T-cell (primary cell): Measurements from ENCODE around the gene PDE7B. TPM values are rescaled to one million over a fixed set of nuclear protein-coding genes. Genes with fewer than 3 reads are reported as not detected.
"Not testable (repeated sequence)": the region's sequence is repeated elsewhere in the genome, so short reads cannot be mapped to it uniquely, and the experiment has no call there.

Experiments
- ATAC-seq, 4 experiments: fragments of 200-7000 bp in 3 of 4; fragments of 150-1000 bp in 1 of 4; cut with Tn5 transposase; replicated peaks in 1 of 4; 1 replicate in 3 of 4; 2 replicates in 1 of 4; pipeline ENCODE4 v1.10.0; 2021; ENCODE audit warnings: moderate library complexity in 3 of 4, mild to moderate bottlenecking in 2 of 4, moderate number of reproducible peaks in 1 of 4
- CTCF ChIA-PET, 2 donors: fragments of 300-600 bp; sonication (Branson Sonifier 250); formaldehyde crosslinking; loops; one replicate each; lab custom pipeline; 2022; ENCODE audit warnings: antibody characterized with exemption in 2 of 2; lab: Charles Lee
- POLR2A ChIA-PET, 2 donors: fragments of 300-600 bp; sonication (Branson Sonifier 250); formaldehyde crosslinking; loops; one replicate each; lab custom pipeline; 2022; ENCODE audit warnings: antibody characterized with exemption in 2 of 2; lab: Charles Lee
- DNase-seq, 35 experiments: peaks; one replicate each; pipeline versions ENCODE4 v3.0.0 to v3.0.0-alpha.2; 2013 to 2023
- H3K27ac ChIP-seq: one replicate; pipeline ENCODE4 v1.5.1; 2013; ENCODE audit warnings: low read length
- H3K27me3 ChIP-seq, 2 experiments: replicated peaks in 1 of 2; 1 replicate in 1 of 2; 2 replicates in 1 of 2; pipeline versions ENCODE4 v1.6.1 to v1.7.0; 2013; ENCODE audit warnings: low read length in 1 of 2, mixed read lengths in 1 of 2; ENCODE audit not compliant: control insufficient read depth in 2 of 2, insufficient read depth in 2 of 2; ENCODE audit errors: extremely low read depth in 1 of 2
- H3K36me3 ChIP-seq, 2 donors: 1 replicate in 1 of 2; 2 replicates in 1 of 2; pipeline versions ENCODE4 v1.6.1 to v1.7.0; 2013; ENCODE audit warnings: low read length in 1 of 2; ENCODE audit not compliant: control insufficient read depth in 2 of 2, insufficient read depth in 1 of 2; ENCODE audit errors: extremely low read depth in 1 of 2
- H3K4me1 ChIP-seq, 2 experiments: 1 replicate in 1 of 2; 2 replicates in 1 of 2; pipeline versions ENCODE4 v1.6.1 to v1.7.0; 2013; ENCODE audit warnings: low read length in 2 of 2, mixed read lengths in 1 of 2; ENCODE audit not compliant: insufficient read depth in 2 of 2, control insufficient read depth in 1 of 2; ENCODE audit errors: extremely low read depth in 1 of 2
- H3K4me3 ChIP-seq, 2 donors: 1 replicate in 1 of 2; 2 replicates in 1 of 2; pipeline versions ENCODE4 v1.5.1 to v1.7.0; 2013; ENCODE audit warnings: mild to moderate bottlenecking in 2 of 2, low read length in 1 of 2, moderate library complexity in 1 of 2; ENCODE audit not compliant: control insufficient read depth in 1 of 2; ENCODE audit errors: extremely low read depth in 1 of 2
- H3K9me3 ChIP-seq: 2 replicates; pipeline ENCODE4 v1.7.0; 2013
- H3K27ac Mint-ChIP-seq, 2 donors: one replicate each; pipeline ENCODE4 v1.8.0; 2020 to 2021; ENCODE audit warnings: mild to moderate bottlenecking in 2 of 2, mixed read lengths in 2 of 2
- H3K27me3 Mint-ChIP-seq, 2 donors: one replicate each; pipeline ENCODE4 v1.8.0; 2021 to 2022; ENCODE audit warnings: mixed read lengths in 2 of 2
- H3K36me3 Mint-ChIP-seq: one replicate; pipeline ENCODE4 v1.8.0; 2021; ENCODE audit warnings: mixed read lengths
- H3K4me1 Mint-ChIP-seq, 3 donors: one replicate each; pipeline ENCODE4 v1.8.0; 2020 to 2022; ENCODE audit warnings: mixed read lengths in 3 of 3, mild to moderate bottlenecking in 1 of 3
- H3K4me3 Mint-ChIP-seq, 3 donors: one replicate each; pipeline ENCODE4 v1.8.0; 2020 to 2022; ENCODE audit warnings: mild to moderate bottlenecking in 3 of 3, mixed read lengths in 3 of 3, moderate library complexity in 3 of 3
- H3K9me3 Mint-ChIP-seq, 3 donors: one replicate each; pipeline ENCODE4 v1.8.0; 2020 to 2022; ENCODE audit warnings: mixed read lengths in 3 of 3
- WGBS: methylation state at CpG from one replicate; pipeline ENCODE4 v1.1.5; 2013; ENCODE audit warnings: missing lambda C conversion rate; ENCODE audit not compliant: insufficient coverage; 5-methylcytosine and 5-hydroxymethylcytosine counted together
- total RNA-seq, 35 experiments: library from RNA in 6 of 35; stranded (reverse) in 6 of 35; fragments of 120-200 nt in 1 of 35; gene quantifications; one replicate each; pipeline versions ENCODE4 v1.2.1 to v1.2.4 and lab custom pipeline; 2013 to 2026

Gene PDE7B
- total RNA-seq, 5 donors from 2014 or later (not counting 1 experiment from before 2014, with no cell fraction given): 0.35 to 1.5 (median 0.69) TPM

GRCh38 chr6:136137008-136137692 lies 285.6 kb downstream of the PDE7B start:
- H3K36me3 ChIP-seq: no peaks in the 10 kb centered on the region
- H3K4me3 Mint-ChIP-seq: no peak overlapping the region
- no peaks in the 10 kb centered on the region for H3K27me3 ChIP-seq
- H3K4me1 ChIP-seq: no peaks in the 10 kb centered on the region
- H3K4me1 Mint-ChIP-seq: no peaks in the 10 kb centered on the region
- CTCF ChIA-PET: interaction anchor here (0.6 to 0.7 kb wide), 2 partner anchors 53 to 503 kb away, joined by 3 read pairs; no protein-coding TSS in a partner anchor
- ATAC-seq (no peak), DNase-seq (no peak)
- peaks cover under 1 to 7% (median 6%) of the 10 kb centered on the region in 3 donors for H3K9me3 Mint-ChIP-seq
- no peaks in the 10 kb centered on the region for H3K27me3 Mint-ChIP-seq
- no peak overlapping the region for H3K4me3 ChIP-seq
- WGBS: no CpG with 5 or more reads among the region's 3 CpGs
- H3K27ac Mint-ChIP-seq: no peak overlapping the region
- POLR2A ChIA-PET: no interaction called here
- no peaks in the 10 kb centered on the region for H3K9me3 ChIP-seq
- H3K27ac ChIP-seq: no peak overlapping the region
- no peaks in the 10 kb centered on the region for H3K36me3 Mint-ChIP-seq

DNA sequence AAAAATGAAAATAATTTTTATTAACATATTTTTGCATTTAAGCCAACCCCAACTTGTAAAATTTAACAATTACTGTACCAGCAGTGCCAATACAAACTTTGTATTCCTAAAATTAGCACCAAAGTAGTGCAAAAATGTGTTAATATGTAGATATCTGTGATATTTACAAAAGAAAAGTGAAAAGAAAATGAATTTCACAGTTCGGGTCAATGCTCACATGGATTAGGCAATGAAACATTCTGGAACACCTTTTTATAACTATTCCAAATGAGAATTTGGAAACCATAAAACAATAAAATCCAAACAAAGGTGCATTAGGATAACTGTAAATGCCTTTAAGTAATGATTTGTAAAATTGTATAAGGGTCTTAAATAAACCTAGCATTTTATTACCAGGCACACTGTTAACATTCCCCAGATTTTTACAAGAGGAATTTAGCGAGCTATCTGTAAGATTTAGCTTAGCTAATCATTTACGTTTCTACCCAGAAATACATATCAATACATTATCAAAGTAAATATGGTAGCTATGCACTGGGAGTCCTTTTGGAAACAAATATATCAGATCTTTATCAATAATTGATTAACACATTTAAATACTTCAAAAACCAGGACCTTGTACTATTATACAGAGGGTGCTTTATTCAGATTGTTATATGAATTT lies 286.4 kb downstream of the PDE7B start:
- H3K27ac Mint-ChIP-seq: no peak overlapping the region
- POLR2A ChIA-PET: interaction anchor here in 1 of 2 donors (0.6 kb wide), 1 partner anchor 9 kb away, joined by 5 read pairs; no protein-coding TSS in a partner anchor
- Histone ChIP-seq H3K27ac (no peak overlapping the region), H3K27me3 (no peaks in the 10 kb centered on the region), H3K4me3 (no peak overlapping the region), H3K4me1 (no peaks in the 10 kb centered on the region), H3K36me3 (no peaks in the 10 kb centered on the region), H3K9me3 (no peaks in the 10 kb centered on the region)
- H3K9me3 Mint-ChIP-seq: peaks cover 2 to 10% (median 7%) of the 10 kb centered on the region in 3 donors
- no peaks in the 10 kb centered on the region for H3K27me3 Mint-ChIP-seq
- ATAC-seq (no peak), DNase-seq (no peak)
- no peaks in the 10 kb centered on the region for H3K4me1 Mint-ChIP-seq
- H3K4me3 Mint-ChIP-seq: no peak overlapping the region
- CTCF ChIA-PET: interaction anchor here in 1 of 2 donors (0.7 kb wide), 1 partner anchor 54 kb away, joined by 3 read pairs; no protein-coding TSS in a partner anchor
- H3K36me3 Mint-ChIP-seq: no peaks in the 10 kb centered on the region
- WGBS: no CpG with 5 or more reads among the region's 3 CpGs

DNA sequence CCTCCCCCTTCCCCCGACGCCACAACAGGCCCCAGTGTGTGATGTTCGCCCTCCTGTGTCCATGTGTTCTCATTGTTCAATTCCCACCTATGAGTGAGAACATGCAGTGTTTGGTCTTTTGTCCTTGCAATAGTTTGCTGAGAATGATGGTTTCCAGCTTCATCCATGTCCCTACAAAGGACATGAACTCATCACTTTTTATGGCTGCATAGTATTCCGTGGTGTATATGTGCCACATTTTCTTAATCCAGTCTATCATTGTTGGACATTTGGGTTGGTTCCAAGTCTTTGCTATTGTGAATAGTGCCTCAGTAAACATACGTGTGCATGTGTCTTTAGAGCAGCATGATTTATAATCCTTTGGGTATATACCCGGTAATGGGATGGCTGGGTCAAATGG lies 287.6 kb downstream of the PDE7B start:
- H3K9me3 ChIP-seq, H3K4me3 Mint-ChIP-seq, H3K27me3 ChIP-seq, H3K36me3 ChIP-seq, H3K27ac Mint-ChIP-seq, H3K4me1 Mint-ChIP-seq, H3K27ac ChIP-seq, CTCF ChIA-PET, H3K36me3 Mint-ChIP-seq, H3K4me1 ChIP-seq, H3K27me3 Mint-ChIP-seq, POLR2A ChIA-PET, ATAC-seq, H3K4me3 ChIP-seq, DNase-seq: not testable (repeated sequence)
- WGBS: no CpG with 5 or more reads among the region's 6 CpGs
- H3K9me3 Mint-ChIP-seq: peaks cover 2 to 10% (median 7%) of the 10 kb centered on the region in 3 donors

DNA sequence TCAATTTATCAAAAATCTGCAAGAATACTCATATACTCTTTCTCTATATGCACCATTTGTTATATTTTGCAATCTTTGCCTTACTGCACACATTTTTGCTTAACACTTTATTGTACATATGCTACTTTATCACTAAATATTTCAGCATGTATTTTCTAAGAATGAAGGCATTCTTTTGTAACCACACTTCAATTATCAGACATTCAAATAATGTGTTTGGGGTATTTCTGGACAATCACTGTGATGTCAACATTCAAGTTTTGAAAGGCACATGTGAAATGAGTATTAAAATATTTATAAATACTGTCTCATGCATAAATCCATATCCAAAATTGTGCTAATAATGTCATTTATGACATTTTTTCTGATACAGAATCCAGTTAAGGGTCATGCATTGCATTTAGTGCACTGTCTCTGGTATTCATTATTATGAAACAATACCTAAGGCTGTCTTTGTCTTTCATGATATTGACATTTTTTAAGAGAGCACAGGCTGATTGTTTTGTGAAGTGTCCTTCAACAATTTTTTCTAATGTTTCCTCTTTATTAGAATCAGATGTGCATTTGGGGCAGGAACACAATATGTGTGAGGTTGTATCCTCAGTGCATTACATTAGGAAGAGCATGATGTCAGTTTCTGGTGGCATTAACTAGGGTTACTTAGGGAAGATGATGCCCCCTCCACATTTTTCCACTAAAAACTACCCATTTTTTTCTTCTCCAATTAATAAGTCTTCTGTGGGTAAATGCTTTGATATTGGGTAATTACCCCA lies 292.9 kb downstream of the PDE7B start:
- POLR2A ChIA-PET: no interaction called here
- H3K36me3 Mint-ChIP-seq: no peaks in the 10 kb centered on the region

DNA sequence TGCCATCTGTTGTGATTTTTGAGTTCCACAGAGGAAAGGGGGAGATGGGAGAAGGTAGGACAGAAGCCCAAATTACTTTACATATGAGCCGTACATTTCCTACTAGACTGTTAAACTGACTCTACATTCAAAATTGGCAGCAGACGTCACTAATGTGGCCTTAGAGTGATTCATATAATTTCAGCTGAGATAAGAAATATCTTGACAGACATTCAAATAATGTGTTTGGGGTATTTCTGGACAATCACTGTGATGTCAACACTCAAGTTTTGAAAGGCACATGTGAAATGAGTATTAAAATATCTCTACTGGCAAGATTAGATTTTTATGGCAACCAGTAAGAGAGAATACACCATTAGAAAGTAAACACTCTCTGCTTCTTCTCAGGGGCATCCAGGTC lies 294.6 kb downstream of the PDE7B start:
- Mint-ChIP-seq H3K36me3 (no peaks in the 10 kb centered on the region), H3K27ac (no peak overlapping the region), H3K4me3 (no peak overlapping the region), H3K9me3 (peaks cover 2 to 10% (median 7%) of the 10 kb centered on the region in 3 donors), H3K4me1 (no peaks in the 10 kb centered on the region), H3K27me3 (peaks cover 0 to 2% of the 10 kb centered on the region in 2 donors)
- Histone ChIP-seq H3K36me3 (no peaks in the 10 kb centered on the region), H3K4me3 (no peak overlapping the region), H3K27ac (no peak overlapping the region), H3K4me1 (no peaks in the 10 kb centered on the region), H3K9me3 (no peaks in the 10 kb centered on the region), H3K27me3 (no peaks in the 10 kb centered on the region)
- POLR2A ChIA-PET: no interaction called here
- no peak for DNase-seq
- CTCF ChIA-PET: no interaction called here
- no peak for ATAC-seq
- no CpG with 5 or more reads among the region's 2 CpGs for WGBS

More for the DNA sequence above, 292.9 kb downstream of the PDE7B start:
- H3K36me3 ChIP-seq: no peaks in the 10 kb centered on the region
- Mint-ChIP-seq H3K9me3 (peaks cover 2 to 10% (median 7%) of the 10 kb centered on the region in 3 donors), H3K27ac (no peak overlapping the region), H3K4me3 (no peak overlapping the region), H3K27me3 (peaks cover 0 to 2% of the 10 kb centered on the region in 2 donors), H3K4me1 (no peaks in the 10 kb centered on the region)
- no peaks in the 10 kb centered on the region for H3K27me3 ChIP-seq
- H3K4me3 ChIP-seq: no peak overlapping the region
- no peaks in the 10 kb centered on the region for H3K9me3 ChIP-seq
- ATAC-seq (no peak), DNase-seq (no peak)
- CTCF ChIA-PET: no interaction called here
- no peak overlapping the region for H3K27ac ChIP-seq
- H3K4me1 ChIP-seq: no peaks in the 10 kb centered on the region

DNA sequence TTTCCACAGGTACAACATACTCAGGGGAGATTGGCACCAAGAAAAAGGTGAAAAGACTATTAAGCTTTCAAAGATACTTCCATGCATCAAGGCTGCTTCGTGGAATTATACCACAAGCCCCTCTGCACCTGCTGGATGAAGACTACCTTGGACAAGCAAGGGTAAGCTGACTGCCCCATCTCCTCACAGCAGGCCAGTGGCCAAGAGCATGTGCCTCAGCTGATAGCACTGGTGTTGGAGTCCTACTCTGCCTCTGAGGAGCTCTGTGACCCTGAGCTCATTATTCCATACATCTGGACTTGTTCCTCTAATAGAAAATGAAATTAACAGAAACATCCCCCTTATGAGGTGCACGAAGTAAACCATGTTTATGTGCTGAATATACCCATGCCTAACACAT lies 295.8 kb downstream of the PDE7B start:
- no peaks in the 10 kb centered on the region for H3K27me3 ChIP-seq
- WGBS: 100% methylated on average over 1 of the region's 2 CpGs
- ATAC-seq: no peak
- no peaks in the 10 kb centered on the region for H3K4me1 ChIP-seq
- no peak for DNase-seq
- POLR2A ChIA-PET: no interaction called here
- H3K36me3 Mint-ChIP-seq: no peaks in the 10 kb centered on the region
- H3K4me3 ChIP-seq: no peak overlapping the region
- H3K36me3 ChIP-seq: no peaks in the 10 kb centered on the region
- H3K4me3 Mint-ChIP-seq: no peak overlapping the region
- H3K27ac ChIP-seq: no peak overlapping the region
- H3K4me1 Mint-ChIP-seq: no peaks in the 10 kb centered on the region
- peaks cover 0 to 4% (median 0%) of the 10 kb centered on the region in 3 donors for H3K9me3 Mint-ChIP-seq
- H3K27me3 Mint-ChIP-seq: peaks cover 0 to 2% of the 10 kb centered on the region in 2 donors
- H3K9me3 ChIP-seq: no peaks in the 10 kb centered on the region
- no peak overlapping the region for H3K27ac Mint-ChIP-seq
- CTCF ChIA-PET: no interaction called here
